SKM-1 (cell line): ENCODE measurements around the gene DIP2C.
"Not testable (repeated sequence)": the region's sequence is repeated elsewhere in the genome, so short reads cannot be mapped to it uniquely, and the experiment has no call there.

ENCODE experiments used
- DNase-seq: peaks from one replicate; lab custom pipeline; 2025; ENCODE audit not compliant: unreplicated experiment; lab: John Stamatoyannopoulos, UW

The DIP2C gene

GRCh38 chr10:522350-522749 lies 167.1 kb downstream of the DIP2C start:
- no peak for DNase-seq

GRCh38 chr10:521261-522250 lies 167.9 kb downstream of the DIP2C start:
- DNase-seq = no peak

GRCh38 chr10:520402-520787 lies 169.1 kb downstream of the DIP2C start:
- DNase-seq = no peak

- no peak for DNase-seq
Observed at GRCh38 chr10:519716-520401, 169.6 kb downstream of the DIP2C start.

- DNase-seq = no peak
Observed at GRCh38 chr10:519055-519715, 170.3 kb downstream of the DIP2C start.

DNA sequence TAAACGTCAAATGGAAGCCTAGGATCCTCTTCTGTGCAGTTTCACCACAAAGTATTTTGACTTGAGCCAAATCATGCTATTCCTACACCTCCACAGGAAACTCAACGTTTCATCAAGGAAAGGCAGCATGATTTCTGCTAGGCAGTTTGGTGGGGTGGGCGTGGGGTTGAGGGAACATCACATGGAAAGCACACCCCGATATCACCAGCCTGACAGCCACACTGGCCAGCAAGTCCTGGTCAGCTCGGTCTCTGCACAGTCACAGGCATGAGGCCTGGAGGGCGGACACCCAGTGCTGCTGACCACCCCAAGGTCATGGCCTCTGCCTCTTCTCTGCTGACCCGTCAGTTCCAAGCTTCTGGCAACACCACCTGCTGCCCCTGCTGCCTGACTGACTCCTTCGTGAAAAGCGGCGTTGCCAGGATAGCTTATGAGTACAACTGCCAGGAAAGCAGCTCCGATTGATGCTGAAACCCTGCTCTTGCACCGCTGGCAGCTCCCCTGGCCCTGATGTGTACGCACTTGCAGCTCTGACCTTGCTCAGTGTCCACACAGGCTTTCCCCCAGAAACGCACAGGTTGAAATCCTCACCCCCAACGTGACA lies 171.5 kb downstream of the DIP2C start:
- DNase-seq = no peak

- DNase-seq = no peak
Observed at GRCh38 chr10:517241-517830, 172.1 kb downstream of the DIP2C start.

DNA sequence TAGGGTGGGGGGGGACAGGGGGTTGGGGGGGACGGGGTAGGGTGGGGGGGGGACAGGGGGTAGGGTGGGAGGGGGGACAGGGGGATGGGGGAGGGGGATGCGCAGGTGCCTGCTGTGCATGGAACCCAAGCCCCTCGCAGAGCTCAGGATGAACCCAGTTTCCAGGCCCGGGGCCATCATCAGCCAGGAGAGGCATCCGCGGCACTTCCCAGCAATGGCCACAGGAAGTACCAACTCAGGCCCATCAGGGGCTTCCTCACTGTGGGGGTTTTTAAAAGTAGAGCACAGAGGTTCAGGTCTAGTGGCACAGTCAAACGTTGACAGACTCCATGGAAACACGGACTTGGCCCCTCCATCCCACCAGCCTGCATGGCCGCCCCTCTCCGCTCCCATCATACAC lies 172.7 kb downstream of the DIP2C start:
- no peak for DNase-seq

DNA sequence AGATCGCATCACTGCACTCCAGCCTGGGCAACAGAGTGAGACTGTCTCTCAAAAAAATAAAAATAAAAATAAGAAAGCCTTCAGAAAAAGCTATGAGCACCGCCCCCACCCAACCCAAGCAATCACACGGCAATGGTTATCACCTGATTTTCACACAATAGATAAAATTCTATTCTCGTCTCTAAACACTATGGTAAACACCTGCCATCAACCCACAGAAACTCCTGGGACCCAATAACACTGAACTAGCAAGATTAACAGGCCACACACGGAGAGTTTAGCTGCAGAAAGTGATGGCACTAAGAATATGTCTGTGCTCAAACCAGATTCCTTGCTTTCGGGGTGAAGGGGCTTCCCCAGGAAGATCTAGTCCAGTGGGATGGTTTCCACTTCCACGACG lies 173.8 kb downstream of the DIP2C start:
- no peak for DNase-seq

GRCh38 chr10:514137-514671 lies 175.3 kb downstream of the DIP2C start:
- no peak for DNase-seq

DNA sequence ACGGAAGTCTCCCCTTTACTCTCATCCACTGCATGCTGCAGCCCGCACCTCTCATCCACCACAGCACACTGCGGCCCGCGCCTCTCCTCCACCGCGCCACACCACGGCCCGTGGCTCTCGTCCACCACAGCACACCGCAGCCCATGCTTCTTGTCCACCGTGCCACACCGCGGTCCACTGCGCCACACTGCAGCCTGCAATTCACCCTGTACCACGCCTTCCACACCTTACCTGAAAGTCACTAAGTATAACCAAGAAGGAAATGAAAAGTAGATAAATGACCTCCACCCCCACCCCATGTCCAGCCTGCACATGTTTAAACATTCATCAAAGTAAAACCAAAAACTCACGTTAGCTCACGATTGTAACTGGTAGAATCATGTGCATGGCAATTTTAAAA lies 176.1 kb downstream of the DIP2C start:
- DNase-seq = no peak

- not testable (repeated sequence) for DNase-seq
Observed at GRCh38 chr10:512661-513060, 176.8 kb downstream of the DIP2C start.

DNA sequence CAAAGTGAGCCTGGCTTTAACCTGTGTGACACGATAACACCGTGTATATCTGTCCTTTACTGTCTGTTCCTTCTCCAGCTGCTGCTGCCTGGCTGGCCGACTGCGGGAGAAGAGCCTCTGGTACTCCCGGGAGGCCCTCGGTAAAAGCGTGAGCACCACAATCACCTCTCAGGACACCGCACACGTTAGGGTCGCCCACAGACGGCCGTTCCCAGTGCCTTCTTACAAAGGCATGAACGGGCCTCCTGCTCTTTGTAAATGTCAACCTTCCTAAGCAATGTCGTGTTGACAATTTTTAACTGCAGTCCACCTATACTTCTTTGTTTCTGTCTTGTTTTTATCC lies 177.6 kb downstream of the DIP2C start:
- no peak for DNase-seq

DNA sequence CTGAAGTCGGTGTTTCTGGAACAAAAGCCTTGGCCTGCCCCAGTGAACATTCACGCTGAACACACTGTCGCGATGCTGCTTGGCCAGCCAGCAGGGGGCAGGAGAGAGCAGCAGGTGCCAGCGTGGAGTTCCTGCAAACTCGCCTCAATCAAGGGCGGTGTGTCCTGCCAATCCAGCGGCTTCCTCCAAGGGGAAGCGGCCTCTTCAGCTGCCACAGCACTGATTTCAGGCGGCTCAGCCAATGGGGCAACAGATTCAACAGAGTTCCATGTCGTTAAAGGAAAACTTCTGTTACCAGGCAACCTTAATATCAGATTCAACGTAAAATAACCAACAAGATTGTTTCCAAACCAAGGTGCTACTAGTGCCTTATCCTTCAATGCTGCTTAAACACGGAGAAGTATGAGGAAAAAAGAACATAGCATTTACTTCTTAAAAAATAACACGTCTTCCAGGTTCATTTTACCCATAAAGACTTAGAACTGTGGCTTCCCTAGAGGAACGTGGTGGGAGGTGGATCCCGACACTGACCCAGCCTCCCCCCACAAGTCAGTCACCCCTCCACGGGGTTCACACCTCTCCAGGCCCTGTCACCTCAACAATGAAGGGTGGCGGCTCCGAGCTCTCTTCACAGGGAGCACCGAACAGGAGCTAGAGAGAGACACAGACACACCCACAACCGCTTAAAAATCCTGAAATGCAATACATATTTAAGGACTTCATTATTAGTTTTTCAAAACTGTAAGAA lies 178.2 kb downstream of the DIP2C start:
- peak; percentile 10 for DNase-seq

GRCh38 chr10:510415-510881 lies 179.0 kb downstream of the DIP2C start:
- DNase-seq = no peak

- no peak for DNase-seq
Observed at GRCh38 chr10:509361-510102, 179.9 kb downstream of the DIP2C start.

GRCh38 chr10:508726-509125 lies 180.7 kb downstream of the DIP2C start:
- no peak for DNase-seq

DNA sequence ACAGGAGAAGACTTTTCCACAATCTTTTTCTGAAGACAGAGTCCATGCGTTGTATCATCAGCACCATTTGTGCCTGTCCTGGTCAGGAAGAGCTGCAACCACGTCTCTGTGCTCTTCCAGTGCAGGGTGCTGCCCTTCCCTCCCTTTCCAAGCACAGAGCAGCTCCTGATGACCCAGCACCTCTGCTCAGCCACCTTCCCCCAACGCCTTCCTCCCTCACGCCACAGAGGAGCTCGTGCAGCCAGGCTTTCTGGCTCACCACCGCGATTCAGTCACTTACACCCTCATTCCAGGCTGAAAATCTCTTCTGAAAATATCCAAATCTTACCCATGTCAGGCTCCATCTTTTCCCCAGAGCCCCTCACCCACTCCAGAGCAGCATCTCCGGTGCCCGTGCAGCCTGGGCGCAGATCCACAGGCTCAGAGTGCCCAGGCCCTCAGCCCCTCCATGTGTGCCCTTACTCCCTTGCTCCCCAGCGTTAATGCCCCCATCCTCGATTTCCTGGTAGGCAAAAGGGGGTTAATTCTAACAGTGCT lies 181.5 kb downstream of the DIP2C start:
- no peak for DNase-seq

GRCh38 chr10:507355-507699 lies 182.1 kb downstream of the DIP2C start:
- no peak for DNase-seq
